EL (cell line): ENCODE results near the gene LRMDA.

Experiments
- DNase-seq: peaks from one replicate; pipeline ENCODE4 v3.0.0-alpha.2; 2016

LRMDA gene

DNA sequence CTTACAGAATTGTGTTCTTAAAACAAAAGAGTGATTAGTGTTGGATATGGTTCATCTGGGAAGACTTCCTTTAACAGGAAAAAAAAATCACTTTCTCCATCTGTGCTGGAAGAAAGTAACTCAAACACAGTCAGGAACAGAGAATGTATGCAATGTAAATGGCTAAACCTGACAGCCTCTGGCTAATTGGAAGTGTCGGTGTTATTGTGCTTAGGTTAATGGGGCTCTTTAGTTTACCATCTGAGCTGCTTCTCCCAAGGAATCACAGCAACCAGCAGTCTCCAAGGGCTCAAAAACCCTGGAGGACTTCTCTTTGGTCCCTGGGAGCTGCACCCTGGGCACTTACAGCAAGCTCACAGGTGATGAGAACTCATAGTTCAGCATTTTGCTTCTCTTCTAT lies 724.5 kb downstream of the LRMDA start:
- DNase-seq, result no peak

GRCh38 chr10:76160446-76161300 lies 729.2 kb downstream of the LRMDA start:
- DNase-seq, result no peak

DNA sequence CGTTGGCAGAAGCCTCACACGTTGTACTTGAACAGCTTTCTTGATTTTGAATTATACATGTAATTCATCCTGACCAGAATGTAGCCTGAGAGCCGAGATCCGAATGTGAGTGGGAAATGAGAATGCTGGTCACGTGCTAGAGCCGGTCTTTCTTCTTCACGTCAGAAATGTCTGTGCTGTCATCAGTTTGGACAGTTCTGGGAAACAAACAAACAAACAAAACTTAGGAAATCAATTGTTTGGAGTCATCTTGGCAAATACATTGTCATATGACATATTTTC lies 729.8 kb downstream of the LRMDA start:
- no peak for DNase-seq

- no peak for DNase-seq
Measured at GRCh38 chr10:76168437-76168836, 737.0 kb downstream of the LRMDA start.

DNA sequence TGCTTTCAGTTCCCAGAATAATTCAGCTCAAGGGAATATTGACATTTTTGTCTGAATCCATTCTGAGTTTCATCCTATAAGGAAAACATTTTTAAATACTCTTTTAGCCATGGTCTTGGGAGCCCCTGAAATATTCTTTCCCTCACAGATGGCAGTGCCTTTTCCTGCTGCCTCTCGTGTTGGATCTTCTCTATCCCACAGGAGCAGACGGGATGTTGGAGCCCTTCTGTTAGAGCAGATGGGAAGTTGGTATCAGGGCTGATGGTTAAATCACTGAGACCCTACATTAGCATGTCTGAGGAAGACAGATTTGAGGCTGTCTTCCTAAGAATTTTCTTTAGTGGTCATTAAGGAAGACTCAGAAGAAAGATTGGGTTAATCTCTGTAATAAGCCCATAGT lies 737.8 kb downstream of the LRMDA start:
- no peak for DNase-seq

DNA sequence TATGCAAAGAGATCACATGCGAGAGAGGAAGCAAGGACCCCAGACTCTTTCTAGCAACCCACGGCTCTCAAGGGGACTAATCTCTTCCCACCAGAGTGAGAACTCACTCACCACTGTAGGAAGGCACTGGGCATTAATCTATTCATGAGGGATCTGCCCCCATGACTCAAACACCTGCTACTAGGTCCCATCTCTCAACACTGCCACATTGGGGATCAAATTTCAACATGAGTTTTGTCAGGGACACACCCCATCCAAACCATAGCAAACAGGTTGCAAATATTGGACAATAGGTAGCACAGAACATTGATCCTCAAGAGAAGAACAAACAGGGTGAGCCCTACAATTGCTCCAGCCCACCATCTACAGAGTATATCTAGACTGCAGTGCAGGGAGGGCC lies 740.6 kb downstream of the LRMDA start:
- DNase-seq, result no peak

DNA sequence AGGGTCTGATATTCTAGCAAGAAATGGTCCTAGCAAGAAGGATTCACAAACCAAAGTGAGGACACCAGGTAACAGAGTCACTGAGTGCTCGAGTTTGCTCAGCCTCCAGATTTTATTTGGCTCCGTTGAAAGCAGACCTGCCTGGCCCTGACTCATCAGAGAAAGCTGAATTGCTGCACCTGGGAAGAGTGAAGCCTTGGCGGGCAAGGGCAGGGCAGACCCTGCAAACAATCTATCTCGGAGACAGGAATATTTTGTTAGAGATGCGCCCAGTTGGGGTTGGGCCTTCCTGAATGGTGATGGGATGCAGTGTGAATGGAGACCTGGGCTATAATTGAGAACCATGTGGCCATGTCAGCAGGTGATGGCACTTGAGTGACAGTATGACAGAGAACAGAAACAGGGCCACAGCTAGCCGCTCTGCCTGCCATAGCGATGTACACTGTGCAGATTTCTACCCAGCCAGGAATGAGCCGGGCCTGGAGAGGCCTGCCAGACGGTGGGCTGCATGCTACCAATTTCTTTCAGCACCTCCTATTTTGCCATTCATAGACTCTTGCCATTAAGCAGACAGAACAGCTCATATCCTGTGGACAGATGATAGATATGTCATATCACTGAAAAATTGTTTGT lies 744.2 kb downstream of the LRMDA start:
- DNase-seq, result no peak

GRCh38 chr10:76176166-76176550 lies 744.7 kb downstream of the LRMDA start:
- DNase-seq, result no peak

DNA sequence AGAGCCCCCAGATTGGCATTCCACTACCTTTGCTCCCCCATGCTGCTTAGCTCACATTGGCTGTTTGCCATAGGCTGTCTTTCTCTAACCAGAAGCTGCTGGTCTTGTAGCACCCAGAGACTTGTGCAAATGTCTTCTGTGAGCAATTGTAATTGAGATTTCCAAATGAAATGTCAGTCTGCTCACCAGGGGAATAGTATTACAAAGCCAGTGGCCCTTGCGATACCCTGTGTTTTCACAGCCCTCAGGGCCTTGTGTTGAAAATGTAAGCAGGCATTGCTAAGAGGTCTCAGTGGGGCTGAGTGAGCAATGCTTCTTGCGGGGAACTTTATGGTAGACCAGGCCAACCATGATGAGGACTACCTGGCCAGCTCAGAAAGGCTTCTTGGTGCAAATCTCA lies 746.5 kb downstream of the LRMDA start:
- no peak for DNase-seq

- DNase-seq, result no peak
Measured at GRCh38 chr10:76178532-76179292, 747.3 kb downstream of the LRMDA start.

DNA sequence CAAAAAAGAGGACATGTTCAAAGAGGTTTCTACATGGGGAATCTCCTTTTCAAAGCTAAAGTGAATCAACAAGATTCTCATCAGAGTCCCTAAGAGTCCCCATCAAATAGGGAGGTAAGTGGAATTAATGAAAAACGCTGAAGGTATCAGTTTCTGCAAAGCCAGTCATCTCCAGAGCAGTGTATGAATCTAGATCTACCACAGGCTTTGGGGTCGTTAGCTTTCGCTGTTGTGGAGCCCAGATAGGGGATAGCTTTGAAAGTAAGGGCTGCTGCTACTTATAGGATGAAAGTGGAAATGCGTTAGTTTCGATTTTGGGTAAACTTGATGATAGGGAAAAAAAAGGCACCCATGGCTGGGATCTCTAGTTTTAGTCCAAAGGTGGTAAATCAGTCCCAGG lies 748.4 kb downstream of the LRMDA start:
- no peak for DNase-seq

DNA sequence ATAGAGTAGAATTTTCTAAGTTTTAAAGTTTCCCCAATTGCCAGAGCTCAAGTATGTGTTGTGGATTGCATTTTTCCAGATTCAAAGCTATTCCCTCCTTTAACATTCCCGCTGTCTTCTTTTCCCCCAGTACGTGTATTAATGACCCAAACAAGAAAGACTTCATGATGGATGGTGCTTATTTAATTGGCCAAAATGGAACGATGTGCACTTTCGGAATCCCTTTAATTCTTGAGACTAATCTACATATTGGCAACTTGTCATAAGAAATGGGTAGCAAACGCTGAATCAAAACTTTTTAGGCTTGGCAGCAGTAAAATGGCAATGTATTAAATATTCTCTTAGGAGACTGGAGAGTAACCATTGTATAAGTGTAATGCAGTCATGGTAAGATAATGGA lies 753.2 kb downstream of the LRMDA start:
- DNase-seq, result no peak

DNA sequence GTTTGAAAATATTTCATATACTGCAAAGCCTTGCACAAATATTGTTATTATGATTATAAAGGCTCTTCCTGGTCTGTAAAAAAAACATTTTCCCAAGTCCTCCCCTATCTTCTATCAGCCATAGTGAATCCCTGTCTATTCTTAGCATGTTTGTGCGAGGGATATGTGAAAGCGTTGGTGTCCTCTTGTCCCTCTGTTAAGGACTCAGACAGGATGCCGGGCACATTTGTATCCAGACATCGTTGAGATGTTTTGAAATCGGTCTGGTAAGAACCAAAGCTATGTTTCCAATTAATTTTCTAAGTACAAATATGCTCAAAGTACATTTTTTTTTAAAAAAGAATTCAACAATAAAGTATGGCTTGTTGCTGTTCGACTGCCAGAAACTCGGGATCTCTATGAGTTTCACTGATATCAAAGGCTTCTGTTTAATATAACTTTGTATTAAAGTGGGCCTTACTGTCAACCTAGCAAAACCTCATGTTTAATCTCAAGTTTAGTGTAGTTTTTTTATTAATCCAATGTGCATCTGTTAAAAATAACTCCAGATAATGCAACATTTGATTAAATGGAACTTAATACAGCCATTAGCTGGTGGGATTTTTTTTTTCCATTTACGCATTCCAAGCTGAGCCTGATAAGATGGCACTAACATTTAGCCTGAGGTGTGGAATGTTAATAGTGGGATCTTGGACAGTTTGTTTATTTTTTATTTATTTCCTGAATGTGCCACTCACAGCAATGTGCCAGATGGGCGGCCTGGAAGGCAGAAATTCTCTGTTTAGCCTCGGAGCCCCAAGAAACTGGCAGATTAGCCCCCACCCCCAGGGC lies 754.3 kb downstream of the LRMDA start:
- no peak for DNase-seq

DNA sequence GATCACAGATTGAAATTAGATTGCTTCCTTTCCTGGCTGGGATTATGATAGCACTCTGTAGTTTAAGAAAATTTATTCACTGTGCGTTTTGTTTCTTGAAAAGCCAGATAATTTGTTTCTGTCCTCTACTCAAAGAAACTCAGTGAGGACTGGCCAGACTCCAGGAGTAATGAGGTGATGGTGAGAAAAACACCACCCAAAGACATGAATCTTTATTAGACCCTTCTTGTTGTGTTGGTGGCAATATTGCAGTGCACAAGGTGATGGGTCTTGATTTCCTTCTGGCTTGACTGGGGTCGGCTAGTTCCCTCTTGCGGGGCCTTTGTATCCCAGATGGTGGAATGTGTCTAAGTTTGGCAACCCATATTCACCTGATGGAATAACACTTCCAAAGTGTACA lies 756.8 kb downstream of the LRMDA start:
- no peak for DNase-seq

- DNase-seq, result no peak
Measured at GRCh38 chr10:76190634-76191270, 759.3 kb downstream of the LRMDA start.

GRCh38 chr10:76191336-76191735 lies 759.9 kb downstream of the LRMDA start:
- no peak for DNase-seq

DNA sequence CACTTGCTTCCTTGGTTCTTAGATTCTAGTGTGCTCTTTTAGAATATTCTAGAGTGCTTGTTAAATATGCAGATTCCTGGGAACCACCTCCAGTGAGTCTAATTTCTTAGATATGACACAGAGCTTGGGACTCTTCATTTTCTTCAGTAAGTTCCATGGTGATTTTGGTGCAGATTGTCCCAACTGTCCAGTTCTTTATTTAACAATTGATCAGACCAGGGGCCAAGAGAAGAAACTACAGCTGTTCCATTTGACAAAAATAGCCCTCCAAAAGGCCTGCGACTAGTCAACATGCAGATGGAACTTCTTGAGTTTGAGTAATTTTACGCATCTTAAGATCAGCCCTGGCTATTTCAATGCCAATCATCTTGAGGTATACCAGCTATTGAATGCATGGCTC lies 760.7 kb downstream of the LRMDA start:
- DNase-seq, result no peak

GRCh38 chr10:76192694-76193320 lies 761.4 kb downstream of the LRMDA start:
- DNase-seq, result no peak

DNA sequence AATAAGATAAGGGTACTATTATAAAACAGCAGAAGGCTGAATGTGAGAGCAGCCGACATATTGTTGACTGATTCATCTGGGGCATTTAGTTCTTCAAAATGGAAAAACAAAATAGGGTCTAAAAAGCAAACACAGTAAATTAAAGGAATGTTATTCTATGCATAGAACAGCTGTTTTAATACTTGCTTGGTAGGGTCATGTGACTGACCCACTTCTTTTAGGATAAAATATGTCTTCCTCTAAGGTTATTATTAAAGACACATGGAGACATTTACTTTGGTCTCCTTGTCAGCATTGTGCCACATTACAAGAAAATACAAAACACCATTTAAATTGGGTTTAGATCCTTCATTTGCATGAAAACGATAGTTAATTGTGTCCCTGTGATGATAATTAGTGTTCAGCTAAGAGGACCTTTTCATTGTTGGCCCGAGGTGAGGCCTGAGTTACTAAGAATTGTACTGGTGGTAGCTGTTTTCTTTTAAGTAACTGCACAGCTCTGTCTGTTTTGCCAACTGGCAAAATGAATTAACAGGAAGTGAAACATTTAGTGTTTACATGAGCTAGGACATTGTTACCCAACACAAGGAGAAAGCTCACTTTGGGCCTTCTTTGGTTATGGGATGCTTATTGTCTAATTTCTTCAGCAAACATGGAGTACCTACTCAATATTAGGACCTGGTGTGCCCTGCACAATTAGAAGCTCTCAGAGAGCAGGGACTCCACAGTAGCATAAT lies 764.4 kb downstream of the LRMDA start:
- no peak for DNase-seq

GRCh38 chr10:76197293-76197692 lies 765.9 kb downstream of the LRMDA start:
- DNase-seq, result no peak

GRCh38 chr10:76198287-76199035 lies 767.0 kb downstream of the LRMDA start:
- DNase-seq, result no peak
